Measurements from ENCODE around the gene PRKG2. TPM values are rescaled to one million over a fixed set of nuclear protein-coding genes. Genes with fewer than 3 reads are reported as not detected.

The PRKG2 gene
- total and polyA plus RNA-seq, 7 experiments from 2014 or later = 0.19 to 3.4 (median 1.5) TPM

- Histone ChIP-seq H3K4me3 (ENCODE audit: low read length) (no peak overlapping the region), H3K27ac (ENCODE audit: low read depth, low read length) (no peak overlapping the region), H3K4me1 (ENCODE audit: control insufficient read depth in 2 of 2, insufficient read depth in 2 of 2, low read length in 2 of 2) (no peaks in the 10 kb centered on the region), H3K9me3 (ENCODE audit: control insufficient read depth in 2 of 3, low read length in 3 of 3) (no peaks in the 10 kb centered on the region), H3K27me3 (ENCODE audit: control insufficient read depth in 2 of 2, insufficient read depth in 2 of 2, low read length in 2 of 2) (no peaks in the 10 kb centered on the region), H3K36me3 (ENCODE audit: control insufficient read depth in 2 of 3, insufficient read depth in 3 of 3, low read length in 3 of 3) (no peaks in the 10 kb centered on the region)
- no peak for DNase-seq
- H3K9me3 Mint-ChIP-seq = peaks cover 0 to 9% (median 0%) of the 10 kb centered on the region in 11 donors
- CTCF ChIA-PET = interaction anchor here (0.6 to 3.2 kb wide), 3 partner anchors 9 to 267 kb away, joined by 4 to 10 read pairs (median 5); no protein-coding TSS in a partner anchor
- POLR2A ChIA-PET = no interaction called here
- intact Hi-C loops (cut with micrococcal nuclease) = no loop called here
- H3K4me3 Mint-ChIP-seq = no peak overlapping the region
- H3K36me3 Mint-ChIP-seq = no peaks in the 10 kb centered on the region
- no peaks in the 10 kb centered on the region for H3K4me1 Mint-ChIP-seq
- no peak for ATAC-seq
- H3K27ac Mint-ChIP-seq = no peak overlapping the region
- peaks cover 0 to 13% (median 5%) of the 10 kb centered on the region in 5 donors for H3K27me3 Mint-ChIP-seq
Measured at GRCh38 chr4:81084634-81085033, 130.4 kb downstream of the PRKG2 start.

- no peak for DNase-seq
- intact Hi-C loops (cut with micrococcal nuclease) = no loop called here
- Mint-ChIP-seq H3K36me3 (no peaks in the 10 kb centered on the region), H3K27ac (no peak overlapping the region), H3K27me3 (peaks cover 0 to 11% (median 5%) of the 10 kb centered on the region in 5 donors), H3K4me1 (no peaks in the 10 kb centered on the region), H3K9me3 (peaks cover 0 to 9% (median 0%) of the 10 kb centered on the region in 11 donors), H3K4me3 (no peak overlapping the region)
- Histone ChIP-seq H3K4me1 (ENCODE audit: control insufficient read depth in 2 of 2, insufficient read depth in 2 of 2, low read length in 2 of 2) (no peaks in the 10 kb centered on the region), H3K9me3 (ENCODE audit: control insufficient read depth in 2 of 3, low read length in 3 of 3) (no peaks in the 10 kb centered on the region), H3K4me3 (ENCODE audit: low read length) (no peak overlapping the region), H3K27me3 (ENCODE audit: control insufficient read depth in 2 of 2, insufficient read depth in 2 of 2, low read length in 2 of 2) (no peaks in the 10 kb centered on the region), H3K36me3 (ENCODE audit: control insufficient read depth in 2 of 3, insufficient read depth in 3 of 3, low read length in 3 of 3) (no peaks in the 10 kb centered on the region), H3K27ac (ENCODE audit: low read depth, low read length) (no peak overlapping the region)
- ChIA-PET POLR2A (no interaction called here), CTCF (interaction anchor here (0.6 to 3.2 kb wide), 3 partner anchors 9 to 268 kb away, joined by 4 to 10 read pairs (median 5); no protein-coding TSS in a partner anchor)
- no peak for ATAC-seq
Measured at GRCh38 chr4:81084029-81084428, 131.0 kb downstream of the PRKG2 start.

DNA sequence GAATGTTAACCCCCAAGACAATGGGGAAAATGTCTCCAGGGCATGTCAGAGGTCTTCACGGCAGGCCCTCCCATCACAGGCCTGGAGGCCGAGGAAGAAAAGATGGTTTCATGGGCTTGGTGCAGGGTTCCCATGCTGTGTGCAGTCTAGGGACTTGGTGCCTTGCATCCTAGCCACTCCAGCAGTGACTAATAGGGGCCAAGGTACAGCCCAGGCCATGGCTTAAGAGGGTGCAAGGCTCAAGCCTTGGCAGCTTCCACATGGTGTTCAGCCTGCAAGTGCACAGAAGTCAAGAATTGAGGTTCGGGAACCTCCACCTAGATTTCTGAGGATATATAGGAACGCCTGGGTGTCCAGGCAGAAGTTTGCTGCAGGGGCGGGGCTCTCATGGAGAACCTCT lies 133.9 kb downstream of the PRKG2 start:
- peaks cover 0 to 9% (median 0%) of the 10 kb centered on the region in 11 donors for H3K9me3 Mint-ChIP-seq
- ChIA-PET POLR2A (no interaction called here), CTCF (no interaction called here)
- no peaks in the 10 kb centered on the region for H3K36me3 Mint-ChIP-seq
- intact Hi-C loops (cut with micrococcal nuclease) = no loop called here
- Histone ChIP-seq H3K4me3 (ENCODE audit: low read length) (no peak overlapping the region), H3K27ac (ENCODE audit: low read depth, low read length) (no peak overlapping the region), H3K9me3 (ENCODE audit: control insufficient read depth in 2 of 3, low read length in 3 of 3) (no peaks in the 10 kb centered on the region), H3K4me1 (ENCODE audit: control insufficient read depth in 2 of 2, insufficient read depth in 2 of 2, low read length in 2 of 2) (no peaks in the 10 kb centered on the region), H3K36me3 (ENCODE audit: control insufficient read depth in 2 of 3, insufficient read depth in 3 of 3, low read length in 3 of 3) (no peaks in the 10 kb centered on the region), H3K27me3 (ENCODE audit: control insufficient read depth in 2 of 2, insufficient read depth in 2 of 2, low read length in 2 of 2) (no peaks in the 10 kb centered on the region)
- H3K4me3 Mint-ChIP-seq = no peak overlapping the region
- no peak overlapping the region for H3K27ac Mint-ChIP-seq
- H3K27me3 Mint-ChIP-seq = peaks cover 0 to 13% (median 5%) of the 10 kb centered on the region in 5 donors
- H3K4me1 Mint-ChIP-seq = no peaks in the 10 kb centered on the region
- DNase-seq (no peak), ATAC-seq (no peak)

DNA sequence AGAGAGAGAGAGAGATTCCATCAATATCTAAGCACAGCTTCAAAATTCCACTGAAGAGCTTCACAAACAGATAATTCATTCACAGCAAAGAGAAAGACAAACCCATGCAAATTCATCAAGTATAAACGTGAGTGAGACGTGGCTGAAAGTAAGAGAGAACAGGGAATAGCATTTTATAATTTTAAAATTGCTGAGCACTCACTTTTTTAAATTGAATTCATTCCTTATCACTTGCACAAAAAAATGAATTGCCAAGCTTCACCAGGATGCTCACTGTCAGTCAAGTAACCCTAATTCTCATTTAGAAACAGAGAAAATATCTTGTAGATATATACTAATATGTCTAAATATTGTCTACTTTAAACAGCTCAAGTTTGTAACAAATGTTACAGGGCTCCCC lies 144.0 kb downstream of the PRKG2 start:
- peaks cover 0 to 5% (median 0%) of the 10 kb centered on the region in 7 donors for H3K4me1 Mint-ChIP-seq
- Histone ChIP-seq H3K27ac (ENCODE audit: low read depth, low read length) (no peak overlapping the region), H3K4me3 (ENCODE audit: low read length) (no peak overlapping the region), H3K27me3 (ENCODE audit: control insufficient read depth in 2 of 2, insufficient read depth in 2 of 2, low read length in 2 of 2) (no peaks in the 10 kb centered on the region), H3K36me3 (ENCODE audit: control insufficient read depth in 2 of 3, insufficient read depth in 3 of 3, low read length in 3 of 3) (no peaks in the 10 kb centered on the region), H3K9me3 (ENCODE audit: control insufficient read depth in 2 of 3, low read length in 3 of 3) (no peaks in the 10 kb centered on the region), H3K4me1 (ENCODE audit: control insufficient read depth in 2 of 2, insufficient read depth in 2 of 2, low read length in 2 of 2) (no peaks in the 10 kb centered on the region)
- no peak overlapping the region for H3K4me3 Mint-ChIP-seq
- ChIA-PET CTCF (interaction anchor here (1.3 to 2.6 kb wide), 3 partner anchors 13 to 281 kb away, joined by 3 to 10 read pairs (median 7); no protein-coding TSS in a partner anchor), POLR2A (no interaction called here)
- DNase-seq (no peak), ATAC-seq (no peak)
- no peaks in the 10 kb centered on the region for H3K36me3 Mint-ChIP-seq
- no peak overlapping the region for H3K27ac Mint-ChIP-seq
- no peaks in the 10 kb centered on the region for H3K9me3 Mint-ChIP-seq
- H3K27me3 Mint-ChIP-seq = peaks cover 0 to 27% (median 10%) of the 10 kb centered on the region in 5 donors
- intact Hi-C loops (cut with micrococcal nuclease) = no loop called here

DNA sequence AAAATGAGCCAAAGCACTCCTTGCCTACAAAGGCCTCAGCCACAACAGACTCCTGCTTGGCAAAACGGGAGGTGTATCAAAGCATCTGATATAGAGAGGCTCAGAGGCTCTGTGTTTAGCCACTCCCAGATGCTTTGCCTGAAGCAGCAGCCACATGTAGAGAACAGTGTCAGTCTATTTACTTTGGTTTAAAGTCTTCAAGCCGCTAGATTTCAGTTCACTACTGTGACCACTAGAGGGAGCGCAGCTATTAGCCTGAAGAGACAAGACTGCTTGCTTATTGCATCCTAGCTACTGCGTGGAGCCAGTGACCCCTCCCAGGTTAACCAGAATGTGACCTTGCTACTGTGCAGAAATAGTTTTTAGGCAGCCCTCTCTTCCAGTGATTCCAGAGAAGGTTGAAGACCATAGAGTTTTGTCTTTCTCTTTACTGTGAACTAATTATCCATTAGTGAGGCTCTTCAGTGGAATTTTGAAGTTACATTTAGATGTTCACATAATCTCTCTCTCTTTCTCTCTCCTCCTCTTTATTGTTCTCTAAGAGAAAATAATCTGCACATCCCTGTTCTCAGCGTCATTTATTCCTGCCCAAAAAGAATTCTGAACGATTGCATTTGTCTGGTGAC lies 145.2 kb downstream of the PRKG2 start:
- ChIA-PET POLR2A (no interaction called here), CTCF (interaction anchor here (0.6 to 2.6 kb wide), 6 partner anchors 10 to 801 kb away, joined by 3 to 10 read pairs (median 5); no protein-coding TSS in a partner anchor)
- peak in 8 of 9 donors; percentile 38 to 67 (median 56) for DNase-seq
- Histone ChIP-seq H3K9me3 (ENCODE audit: control insufficient read depth in 2 of 3, low read length in 3 of 3) (no peaks in the 10 kb centered on the region), H3K4me3 (ENCODE audit: low read length) (no peak overlapping the region), H3K27me3 (ENCODE audit: control insufficient read depth in 2 of 2, insufficient read depth in 2 of 2, low read length in 2 of 2) (no peaks in the 10 kb centered on the region), H3K36me3 (ENCODE audit: control insufficient read depth in 2 of 3, insufficient read depth in 3 of 3, low read length in 3 of 3) (no peaks in the 10 kb centered on the region), H3K27ac (ENCODE audit: low read depth, low read length) (no peak overlapping the region), H3K4me1 (ENCODE audit: control insufficient read depth in 2 of 2, insufficient read depth in 2 of 2, low read length in 2 of 2) (no peaks in the 10 kb centered on the region)
- Mint-ChIP-seq H3K4me1 (peaks cover 0 to 5% (median 0%) of the 10 kb centered on the region in 7 donors), H3K4me3 (no peak overlapping the region), H3K9me3 (no peaks in the 10 kb centered on the region), H3K27ac (no peak overlapping the region), H3K36me3 (no peaks in the 10 kb centered on the region), H3K27me3 (peaks cover 6 to 24% (median 7%) of the 10 kb centered on the region in 5 donors)
- intact Hi-C loops (cut with micrococcal nuclease) = loop anchor here (1.0 kb wide), 2 partner anchors 190 to 281 kb away; no protein-coding TSS in a partner anchor
- peak; percentile 95 for ATAC-seq

- no peaks in the 10 kb centered on the region for H3K36me3 ChIP-seq (ENCODE audit: control insufficient read depth in 2 of 3, insufficient read depth in 3 of 3, low read length in 3 of 3)
- no peaks in the 10 kb centered on the region for H3K9me3 Mint-ChIP-seq
- H3K9me3 ChIP-seq (ENCODE audit: control insufficient read depth in 2 of 3, low read length in 3 of 3) = no peaks in the 10 kb centered on the region
- peaks cover 1 to 21% (median 14%) of the 10 kb centered on the region in 5 donors for H3K27me3 Mint-ChIP-seq
- no peaks in the 10 kb centered on the region for H3K36me3 Mint-ChIP-seq
- no peak overlapping the region for H3K4me3 ChIP-seq (ENCODE audit: low read length)
- ATAC-seq (no peak), DNase-seq (no peak)
- ChIA-PET POLR2A (no interaction called here), CTCF (no interaction called here)
- peaks cover 0 to 5% (median 0%) of the 10 kb centered on the region in 7 donors for H3K4me1 Mint-ChIP-seq
- H3K4me3 Mint-ChIP-seq = no peak overlapping the region
- intact Hi-C loops (cut with micrococcal nuclease) = no loop called here
- no peak overlapping the region for H3K27ac Mint-ChIP-seq
- H3K27me3 ChIP-seq (ENCODE audit: control insufficient read depth in 2 of 2, insufficient read depth in 2 of 2, low read length in 2 of 2) = no peaks in the 10 kb centered on the region
- no peaks in the 10 kb centered on the region for H3K4me1 ChIP-seq (ENCODE audit: control insufficient read depth in 2 of 2, insufficient read depth in 2 of 2, low read length in 2 of 2)
- H3K27ac ChIP-seq (ENCODE audit: low read depth, low read length) = no peak overlapping the region
Measured at GRCh38 chr4:81065446-81065845, 149.6 kb downstream of the PRKG2 start.

DNA sequence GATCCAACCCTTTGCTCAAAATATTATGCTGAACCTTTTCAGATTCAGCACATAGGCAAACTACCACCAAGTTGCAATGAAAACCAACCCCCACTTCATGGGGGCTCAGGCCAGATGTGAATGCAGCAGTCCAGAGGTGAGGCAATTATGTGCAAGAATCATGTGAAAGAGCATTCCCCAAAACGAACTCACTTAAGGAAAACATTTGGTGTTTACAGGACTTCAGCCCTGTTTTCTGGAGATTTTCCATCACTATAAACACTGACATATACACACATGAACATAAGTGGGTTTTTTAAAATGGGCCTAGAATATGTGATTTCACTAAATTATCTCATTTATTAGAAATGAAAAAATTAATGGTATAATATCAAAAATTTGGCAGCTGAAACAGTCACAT lies 153.0 kb downstream of the PRKG2 start:
- Histone ChIP-seq H3K9me3 (ENCODE audit: control insufficient read depth in 2 of 3, low read length in 3 of 3) (no peaks in the 10 kb centered on the region), H3K36me3 (ENCODE audit: control insufficient read depth in 2 of 3, insufficient read depth in 3 of 3, low read length in 3 of 3) (no peaks in the 10 kb centered on the region), H3K27ac (ENCODE audit: low read depth, low read length) (no peak overlapping the region), H3K27me3 (ENCODE audit: control insufficient read depth in 2 of 2, insufficient read depth in 2 of 2, low read length in 2 of 2) (no peaks in the 10 kb centered on the region), H3K4me1 (ENCODE audit: control insufficient read depth in 2 of 2, insufficient read depth in 2 of 2, low read length in 2 of 2) (no peaks in the 10 kb centered on the region), H3K4me3 (ENCODE audit: low read length) (no peak overlapping the region)
- CTCF ChIA-PET = no interaction called here
- Mint-ChIP-seq H3K36me3 (no peaks in the 10 kb centered on the region), H3K27ac (no peak overlapping the region), H3K9me3 (no peaks in the 10 kb centered on the region), H3K27me3 (peaks cover 10 to 28% (median 16%) of the 10 kb centered on the region in 5 donors), H3K4me1 (no peaks in the 10 kb centered on the region), H3K4me3 (no peak overlapping the region)
- intact Hi-C loops (cut with micrococcal nuclease) = no loop called here
- DNase-seq = no peak
- POLR2A ChIA-PET = no interaction called here
- ATAC-seq = no peak
